PC-9 (cell line): ENCODE measurements around the gene MED26. TPM values are rescaled to one million over a fixed set of nuclear protein-coding genes. Genes with fewer than 3 reads are reported as not detected.
A peak's percentile ranks its signal among the peaks of the same experiment; 100 is the strongest.

Source experiments
- BruUV-seq: library from RNA; stranded (reverse); fragments of 400-500 nt; replicated peaks from 2 replicates; lab custom pipeline; 2021; lab: Mats Ljungman, UMichigan
- CTCF ChIA-PET: fragments of 300-600 bp; sonication (Branson Sonifier 250); formaldehyde crosslinking; loops from one replicate; lab custom pipeline; 2022; ENCODE audit warnings: antibody characterized with exemption; lab: Charles Lee
- POLR2A ChIA-PET: fragments of 300-600 bp; sonication (Branson Sonifier 250); formaldehyde crosslinking; loops from one replicate; lab custom pipeline; 2022; ENCODE audit warnings: antibody characterized with exemption; ENCODE audit not compliant: unreplicated experiment; lab: Charles Lee
- DNase-seq, 2 experiments: peaks; one replicate each; pipeline versions ENCODE4 v3.0.0 to v3.0.0-alpha.2; 2015 to 2022; ENCODE audit warnings: mixed read lengths in 1 of 2
- H2AFZ ChIP-seq: fragments of 200-600 bp; sonication (generic); 2 replicates; pipeline ENCODE4 v1.8.1; 2017; ENCODE audit warnings: antibody characterized with exemption
- H3F3A ChIP-seq: fragments of 200-600 bp; sonication (generic); 2 replicates; pipeline ENCODE4 v1.8.1; 2017; ENCODE audit warnings: antibody characterized with exemption, mild to moderate bottlenecking, low read depth; ENCODE audit not compliant: insufficient read depth
- H3K27ac ChIP-seq: fragments of 200-600 bp; sonication (generic); 2 replicates; pipeline ENCODE4 v1.6.1; 2016; ENCODE audit warnings: mixed run types
- H3K27me3 ChIP-seq: fragments of 200-600 bp; sonication (generic); 2 replicates; pipeline ENCODE4 v1.6.1; 2016; ENCODE audit warnings: low read depth, mixed run types; ENCODE audit not compliant: insufficient read depth
- H3K36me3 ChIP-seq: fragments of 200-600 bp; sonication (generic); 2 replicates; pipeline ENCODE4 v1.6.1; 2016; ENCODE audit warnings: low read depth, mixed run types
- H3K4me1 ChIP-seq: fragments of 200-600 bp; sonication (generic); replicated peaks from 2 replicates; pipeline ENCODE4 v1.6.1; 2016; ENCODE audit warnings: mixed run types; ENCODE audit not compliant: insufficient read depth
- H3K4me2 ChIP-seq: fragments of 200-600 bp; sonication (generic); 2 replicates; pipeline ENCODE4 v1.6.1; 2017; ENCODE audit warnings: mixed run types
- H3K4me3 ChIP-seq: fragments of 200-600 bp; sonication (generic); 2 replicates; pipeline ENCODE4 v1.6.1; 2016; ENCODE audit warnings: mixed run types
- H3K79me2 ChIP-seq: fragments of 200-600 bp; sonication (generic); 2 replicates; pipeline ENCODE4 v1.6.1; 2017; ENCODE audit warnings: low read depth, mixed run types
- H3K9me2 ChIP-seq: fragments of 200-600 bp; sonication (generic); 2 replicates; pipeline ENCODE4 v1.8.1; 2017; ENCODE audit warnings: mild to moderate bottlenecking; ENCODE audit not compliant: insufficient read depth
- H3K9me3 ChIP-seq: fragments of 200-600 bp; sonication (generic); 2 replicates; pipeline ENCODE4 v1.8.1; 2016; ENCODE audit warnings: low read depth; ENCODE audit not compliant: insufficient read depth
- H4K20me1 ChIP-seq: fragments of 200-600 bp; sonication (generic); 2 replicates; pipeline ENCODE4 v1.8.1; 2017; ENCODE audit not compliant: insufficient read depth
- CTCF ChIP-seq: fragments of 200-600 bp; sonication (generic); conservative IDR thresholded peaks from 2 replicates; pipeline ENCODE4 v1.6.1; 2017; ENCODE audit warnings: mixed run types, antibody characterized with exemption, mild to moderate bottlenecking, moderate library complexity
- EZH2 ChIP-seq: fragments of 200-600 bp; sonication (generic); IDR thresholded peaks from 2 replicates; pipeline ENCODE4 v1.8.0; 2017; ENCODE audit warnings: antibody characterized with exemption, low read depth
- intact Hi-C: fragments of 100-400 bp; cut with micrococcal nuclease; formaldehyde crosslinking; loops from one replicate; pipeline ENCODE4 v1.10.0; 2022; ENCODE audit not compliant: unreplicated experiment
- total RNA-seq: library from RNA; stranded (reverse); gene quantifications from 2 replicates; pipeline ENCODE4 v1.2.3, GENCODE V29; 2021

Gene MED26
- total RNA-seq, 1 experiment from 2014 or later: 11.9 TPM

GRCh38 chr19:16627193-16627927, 644 bp downstream of the MED26 start:
- intact Hi-C loops: no loop called here
- CTCF ChIA-PET: interaction anchor here (0.6 kb wide), 1 partner anchor 191 kb away, joined by 7 read pairs; no protein-coding TSS in a partner anchor
- DNase-seq: peak in 1 of 2 experiments; percentile 5
- peak overlapping the region; percentile 97 for H3K4me2 ChIP-seq
- peak overlapping the region; percentile 43 for H3K27ac ChIP-seq
- H3F3A ChIP-seq: peaks cover 24% of the 10 kb centered on the region
- TF ChIP-seq CTCF (no peak), EZH2 (no peak)
- no peaks in the 10 kb centered on the region for H3K9me3 ChIP-seq
- peak overlapping the region; percentile 58 for H2AFZ ChIP-seq
- peaks cover 61% of the 10 kb centered on the region for H3K79me2 ChIP-seq
- H3K36me3 ChIP-seq: peaks cover 5% of the 10 kb centered on the region; the same call in 1 of the 2 replicates
- no peaks in the 10 kb centered on the region for H3K27me3 ChIP-seq
- BruUV-seq: no TSS peak
- H4K20me1 ChIP-seq: peaks cover 54% of the 10 kb centered on the region
- peaks cover 20% of the 10 kb centered on the region for H3K4me1 ChIP-seq
- POLR2A ChIA-PET: interaction anchor here (0.5 to 0.7 kb wide), 3 partner anchors 12 to 1124 kb away, joined by 3 to 4 read pairs (median 3); no protein-coding TSS in a partner anchor
- peak overlapping the region; percentile 99 for H3K4me3 ChIP-seq
- no peaks in the 10 kb centered on the region for H3K9me2 ChIP-seq

DNA sequence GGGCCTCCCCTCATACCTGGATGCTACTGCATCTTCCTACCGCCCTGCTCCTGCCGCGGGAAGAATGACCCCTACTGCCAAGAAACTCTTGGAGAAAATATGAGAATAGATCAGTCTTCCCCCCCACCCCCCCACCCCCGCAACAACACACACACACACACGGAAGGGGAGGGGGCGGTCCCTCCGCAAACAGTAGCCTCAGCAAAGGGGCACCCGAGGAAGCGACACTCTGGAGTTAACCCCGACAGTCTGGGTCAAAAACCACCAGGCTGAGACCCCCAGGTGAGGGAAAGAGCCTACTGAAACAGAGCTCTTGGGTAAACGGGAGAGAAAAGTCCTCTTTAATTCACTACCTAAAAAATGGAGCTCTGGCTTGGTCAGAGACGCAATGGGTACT, 1.2 kb downstream of the MED26 start:
- peaks cover 66% of the 10 kb centered on the region for H3K79me2 ChIP-seq
- TF ChIP-seq CTCF (no peak), EZH2 (no peak)
- H3K4me1 ChIP-seq: peaks cover 20% of the 10 kb centered on the region
- ChIA-PET CTCF (interaction anchor here (0.6 kb wide), 1 partner anchor 191 kb away, joined by 7 read pairs; no protein-coding TSS in a partner anchor), POLR2A (interaction anchor here (0.5 to 0.6 kb wide), 2 partner anchors 42 to 1124 kb away, joined by 3 read pairs; no protein-coding TSS in a partner anchor)
- H3K27ac ChIP-seq: no peak overlapping the region
- peaks cover 24% of the 10 kb centered on the region for H3F3A ChIP-seq
- BruUV-seq: no TSS peak
- H3K36me3 ChIP-seq: peaks cover 5% of the 10 kb centered on the region; the same call in 1 of the 2 replicates
- no peaks in the 10 kb centered on the region for H3K9me3 ChIP-seq
- peak overlapping the region; percentile 97 for H3K4me2 ChIP-seq
- peak overlapping the region; percentile 99 for H3K4me3 ChIP-seq
- intact Hi-C loops: no loop called here
- H4K20me1 ChIP-seq: peaks cover 59% of the 10 kb centered on the region
- no peaks in the 10 kb centered on the region for H3K27me3 ChIP-seq
- no peaks in the 10 kb centered on the region for H3K9me2 ChIP-seq
- H2AFZ ChIP-seq: peak overlapping the region; percentile 58; the same call in 1 of the 2 replicates
- DNase-seq: peak in 1 of 2 experiments; percentile 7

- H3K4me1 ChIP-seq: peaks cover 25% of the 10 kb centered on the region
- no peak overlapping the region for H3K27ac ChIP-seq
- H3K9me2 ChIP-seq: no peaks in the 10 kb centered on the region
- no peaks in the 10 kb centered on the region for H3K9me3 ChIP-seq
- H3K4me3 ChIP-seq: no peak overlapping the region; the same call in 1 of the 2 replicates
- H3K36me3 ChIP-seq: peaks cover 5% of the 10 kb centered on the region; the same call in 1 of the 2 replicates
- H3K4me2 ChIP-seq: peak overlapping the region; percentile 97; the same call in 1 of the 2 replicates
- intact Hi-C loops: no loop called here
- ChIA-PET POLR2A (no interaction called here), CTCF (interaction anchor here (0.7 kb wide), 1 partner anchor 247 kb away, joined by 6 read pairs; no protein-coding TSS in a partner anchor)
- BruUV-seq: TSS peak; percentile 30
- H3F3A ChIP-seq: peaks cover 19% of the 10 kb centered on the region
- DNase-seq: no peak
- TF ChIP-seq CTCF (no peak), EZH2 (no peak)
- H2AFZ ChIP-seq: no peak overlapping the region
- H3K27me3 ChIP-seq: no peaks in the 10 kb centered on the region
- H4K20me1 ChIP-seq: peaks cover 73% of the 10 kb centered on the region
- peaks cover 81% of the 10 kb centered on the region for H3K79me2 ChIP-seq
Observed at GRCh38 chr19:16625163-16625958, 2.6 kb downstream of the MED26 start.
